Measurements from ENCODE around the gene PSMB3. TPM values are rescaled to one million over a fixed set of nuclear protein-coding genes. Genes with fewer than 3 reads are reported as not detected.
A peak's percentile ranks its signal among the peaks of the same experiment; 100 is the strongest.

Gene PSMB3
- total and polyA plus RNA-seq, 9 of the 15 experiments (the other 6 are each of a cell fraction or from before 2014, with no cell fraction given), result 460 to 2,775 (median 574) TPM

DNA sequence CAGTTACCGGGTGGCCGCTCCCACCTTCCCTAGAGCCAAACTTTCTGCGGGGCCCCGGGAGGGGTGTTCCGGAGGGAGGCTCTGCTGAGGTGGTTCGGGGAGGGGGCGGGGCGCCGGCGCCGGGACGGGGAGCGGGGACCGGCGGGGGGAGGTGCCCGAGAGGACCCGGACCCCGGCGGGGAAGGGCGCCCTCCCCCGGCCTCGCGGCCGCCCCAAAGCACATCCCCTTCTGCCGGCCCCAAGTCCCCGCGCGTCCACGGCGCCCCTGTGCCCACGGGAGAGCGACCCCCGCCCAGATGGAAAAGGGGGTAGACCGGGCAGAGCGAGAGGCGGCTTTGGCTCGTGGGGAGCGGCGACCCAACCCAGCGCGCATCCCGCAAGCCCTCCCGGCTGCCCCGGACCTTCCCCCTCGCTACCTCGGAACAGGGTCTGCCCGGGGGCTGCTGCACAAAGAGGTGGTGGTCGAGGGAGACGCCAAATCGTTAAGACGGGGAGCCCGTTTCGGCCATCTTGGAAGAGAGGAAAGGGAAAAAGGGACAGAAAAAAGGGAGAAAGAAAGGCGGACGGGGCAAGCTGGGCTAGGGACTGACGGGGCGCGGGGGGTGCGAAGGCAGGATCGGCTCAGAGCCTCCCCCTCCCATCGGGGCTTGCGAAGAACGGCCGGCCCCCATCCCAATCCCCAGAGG lies 4.9 kb upstream of the PSMB3 start (continued):
- TF ChIP-seq PRDM10 (IDR thresholded peaks at IDR 0.05; ENCODE audit: partially characterized antibody) (peak; percentile 36), SREBF1 (IDR thresholded peaks at IDR 0.05; ENCODE audit: borderline replicate concordance, low read depth, low read length) (no peak), ZNF280B (CRISPR knock-in tag; IDR thresholded peaks at IDR 0.05) (no peak), MCM2 (IDR thresholded peaks at IDR 0.05; ENCODE audit: low read depth) (no peak), ZFPM2 (CRISPR knock-in tag; IDR thresholded peaks at IDR 0.05) (no peak), PYGO2 (tag; IDR thresholded peaks at IDR 0.05) (no peak), MAFG (tag; conservative IDR thresholded peaks at IDR 0.05) (no peak), ZNF445 (CRISPR knock-in tag; IDR thresholded peaks at IDR 0.05; ENCODE audit: low read depth) (no peak), ZNF75A (CRISPR knock-in tag; IDR thresholded peaks at IDR 0.05) (no peak), PHB (CRISPR knock-in tag; IDR thresholded peaks at IDR 0.05) (no peak), ZNF76 (CRISPR knock-in tag; IDR thresholded peaks at IDR 0.05; ENCODE audit: borderline replicate concordance) (no peak), RBFOX2 (IDR thresholded peaks at IDR 0.05; ENCODE audit: low read depth, low read length) (peak; percentile 62; the same call in 1 of the 2 replicates), CBX2 (IDR thresholded peaks at IDR 0.05; ENCODE audit: insufficient read depth, low read length, poor library complexity, severe bottlenecking) (no peak), HIVEP1 (CRISPR knock-in tag; IDR thresholded peaks at IDR 0.05) (no peak), ZNF146 (CRISPR knock-in tag; IDR thresholded peaks at IDR 0.05; ENCODE audit: unreplicated experiment) (no peak), HLTF (IDR thresholded peaks at IDR 0.05) (peak; percentile 72; the same call in 1 of the 2 replicates), ZBTB7A (IDR thresholded peaks at IDR 0.05; ENCODE audit: borderline replicate concordance, control insufficient read depth, low read depth, low read length) (peak; percentile 81; the same call in 1 of the 2 replicates), NR2C1 (IDR thresholded peaks at IDR 0.05) (no peak), NR2C1 (tag; IDR thresholded peaks at IDR 0.05) (no peak), KDM2B (CRISPR knock-in tag; IDR thresholded peaks at IDR 0.05) (peak; percentile 56; the same call in 1 of the 2 replicates)
- TF ChIP-seq, protein P1, sequence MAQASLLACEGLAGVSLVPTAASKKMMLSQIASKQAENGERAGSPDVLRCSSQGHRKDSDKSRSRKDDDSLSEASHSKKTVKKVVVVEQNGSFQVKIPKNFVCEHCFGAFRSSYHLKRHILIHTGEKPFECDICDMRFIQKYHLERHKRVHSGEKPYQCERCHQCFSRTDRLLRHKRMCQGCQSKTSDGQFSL (CRISPR knock-in tag; IDR thresholded peaks at IDR 0.05), result no peak
- TF ChIP-seq, protein P1 (tag; IDR thresholded peaks at IDR 0.05), result no peak; a peak in 1 of 4 replicates

Measured in K562 (cell line).